Measurements from ENCODE around the gene NET1. TPM values are rescaled to one million over a fixed set of nuclear protein-coding genes. Genes with fewer than 3 reads are reported as not detected.

NET1 gene
- total RNA-seq, 1 donor, result 51.0 TPM

GRCh38 chr10:5498791-5499492 lies 86.6 kb downstream of the NET1 start:
- no peaks in the 10 kb centered on the region for H3K4me1 ChIP-seq (ENCODE audit: insufficient read depth, low read length)
- no peaks in the 10 kb centered on the region for H4K20me1 ChIP-seq (ENCODE audit: insufficient read depth, low read length)
- peak; percentile 32 for DNase-seq (ENCODE audit: insufficient read length, low spot score, missing footprints)
- no peak overlapping the region for H2AFZ ChIP-seq (ENCODE audit: low read length)
- H3K4me3 ChIP-seq (ENCODE audit: insufficient read depth, low read length), result no peak overlapping the region
- no peaks in the 10 kb centered on the region for H3K36me3 ChIP-seq (ENCODE audit: insufficient read depth, low read length)
- no peaks in the 10 kb centered on the region for H3K9me3 ChIP-seq (ENCODE audit: low read depth, low read length)
- no peak for TF ChIP-seq CTCF (IDR thresholded peaks at IDR 0.05; ENCODE audit: extremely low read depth, low read depth, low read length)
- H3K27me3 ChIP-seq (ENCODE audit: insufficient read depth, low read length), result peaks cover 28% of the 10 kb centered on the region
- no peaks in the 10 kb centered on the region for H3K79me2 ChIP-seq (ENCODE audit: insufficient read depth, low read length)
- no peak overlapping the region for H3K27ac ChIP-seq (ENCODE audit: low read depth, low read length)
- H3K4me2 ChIP-seq (ENCODE audit: insufficient read depth, low read length), result no peak overlapping the region

- Histone ChIP-seq H3K4me1 (ENCODE audit: insufficient read depth, low read length) (no peaks in the 10 kb centered on the region), H3K4me3 (ENCODE audit: insufficient read depth, low read length) (no peak within 1 kb of the TSS), H3K9me3 (ENCODE audit: low read depth, low read length) (no peaks in the 10 kb centered on the region), H2AFZ (ENCODE audit: low read length) (no peak within 1 kb of the TSS), H3K4me2 (ENCODE audit: insufficient read depth, low read length) (no peak within 1 kb of the TSS), H4K20me1 (ENCODE audit: insufficient read depth, low read length) (no peaks in the 10 kb centered on the region), H3K27ac (ENCODE audit: low read depth, low read length) (no peak within 1 kb of the TSS), H3K27me3 (ENCODE audit: insufficient read depth, low read length) (peaks cover 28% of the 10 kb centered on the region), H3K79me2 (ENCODE audit: insufficient read depth, low read length) (no peaks in the 10 kb centered on the region), H3K36me3 (ENCODE audit: insufficient read depth, low read length) (no peaks in the 10 kb centered on the region)
- no peak for TF ChIP-seq CTCF (IDR thresholded peaks at IDR 0.05; ENCODE audit: extremely low read depth, low read depth, low read length)
- DNase-seq (ENCODE audit: insufficient read length, low spot score, missing footprints), result peak; percentile 56
These were observed 87.3 kb downstream of the NET1 start, which contains the start of gene CALML5 for GRCh38 chr10:5499493-5500140. TSS of gene CALML5 (minus strand) at chr10:5499570. CDS start at chr10:5499438, 132 bp downstream.

GRCh38 chr10:5500162-5500670 lies 87.9 kb downstream of the NET1 start:
- no peaks in the 10 kb centered on the region for H3K36me3 ChIP-seq (ENCODE audit: insufficient read depth, low read length)
- no peak for TF ChIP-seq CTCF (IDR thresholded peaks at IDR 0.05; ENCODE audit: extremely low read depth, low read depth, low read length)
- peaks cover 28% of the 10 kb centered on the region for H3K27me3 ChIP-seq (ENCODE audit: insufficient read depth, low read length)
- H3K9me3 ChIP-seq (ENCODE audit: low read depth, low read length), result no peaks in the 10 kb centered on the region
- H3K79me2 ChIP-seq (ENCODE audit: insufficient read depth, low read length), result no peaks in the 10 kb centered on the region
- H2AFZ ChIP-seq (ENCODE audit: low read length), result no peak overlapping the region
- no peak overlapping the region for H3K4me2 ChIP-seq (ENCODE audit: insufficient read depth, low read length)
- no peaks in the 10 kb centered on the region for H3K4me1 ChIP-seq (ENCODE audit: insufficient read depth, low read length)
- DNase-seq (ENCODE audit: insufficient read length, low spot score, missing footprints), result peak; percentile 72
- H3K4me3 ChIP-seq (ENCODE audit: insufficient read depth, low read length), result no peak overlapping the region
- no peaks in the 10 kb centered on the region for H4K20me1 ChIP-seq (ENCODE audit: insufficient read depth, low read length)
- H3K27ac ChIP-seq (ENCODE audit: low read depth, low read length), result no peak overlapping the region

- Histone ChIP-seq H3K4me2 (ENCODE audit: insufficient read depth, low read length) (no peak overlapping the region), H3K27ac (ENCODE audit: low read depth, low read length) (no peak overlapping the region), H3K4me3 (ENCODE audit: insufficient read depth, low read length) (no peak overlapping the region), H3K36me3 (ENCODE audit: insufficient read depth, low read length) (no peaks in the 10 kb centered on the region), H3K79me2 (ENCODE audit: insufficient read depth, low read length) (no peaks in the 10 kb centered on the region), H4K20me1 (ENCODE audit: insufficient read depth, low read length) (no peaks in the 10 kb centered on the region), H3K4me1 (ENCODE audit: insufficient read depth, low read length) (no peaks in the 10 kb centered on the region), H2AFZ (ENCODE audit: low read length) (no peak overlapping the region), H3K9me3 (ENCODE audit: low read depth, low read length) (no peaks in the 10 kb centered on the region), H3K27me3 (ENCODE audit: insufficient read depth, low read length) (peaks cover 28% of the 10 kb centered on the region)
- peak; percentile 58 for DNase-seq (ENCODE audit: insufficient read length, low spot score, missing footprints)
- TF ChIP-seq CTCF (IDR thresholded peaks at IDR 0.05; ENCODE audit: extremely low read depth, low read depth, low read length), result no peak
These were observed 88.6 kb downstream of the NET1 start for GRCh38 chr10:5500910-5501309.

Measured in osteoblast (primary cell).